Measurements from ENCODE around the gene AFDN. TPM values are rescaled to one million over a fixed set of nuclear protein-coding genes. Genes with fewer than 3 reads are reported as not detected.

The AFDN gene
- total and polyA plus RNA-seq, 2 donors = 15.3 to 16.7 TPM

GRCh38 chr6:167843023-167843422 is 16.3 kb downstream of the AFDN start:
- H3K27ac ChIP-seq (ENCODE audit: low read depth in 1 of 2, low read length in 1 of 2) = no peak overlapping the region
- H3K36me3 ChIP-seq (ENCODE audit: control insufficient read depth in 2 of 2, insufficient read depth in 2 of 2, low read length in 1 of 2) = no peaks in the 10 kb centered on the region
- DNase-seq (ENCODE audit: low read depth in 6 of 9, low spot score in 9 of 9) = no peak
- peaks cover 0 to 2% of the 10 kb centered on the region in 2 donors for H3K27me3 ChIP-seq (ENCODE audit: control insufficient read depth in 2 of 2, insufficient read depth in 1 of 2, low read length in 1 of 2)
- 94% methylated on average over 1 of the region's 1 CpG for WGBS
- H3K4me3 ChIP-seq (ENCODE audit: low read length in 2 of 2) = no peak overlapping the region
- no peaks in the 10 kb centered on the region for H3K4me1 ChIP-seq (ENCODE audit: control insufficient read depth in 2 of 2, insufficient read depth in 2 of 2, low read length in 2 of 2)
- H3K9me3 ChIP-seq (ENCODE audit: control insufficient read depth in 2 of 2, insufficient read depth in 1 of 2, low read length in 1 of 2) = no peaks in the 10 kb centered on the region

- no peak for DNase-seq (ENCODE audit: low read depth in 6 of 9, low spot score in 9 of 9)
- no peak overlapping the region for H3K27ac ChIP-seq (ENCODE audit: low read depth in 1 of 2, low read length in 1 of 2)
- H3K27me3 ChIP-seq (ENCODE audit: control insufficient read depth in 2 of 2, insufficient read depth in 1 of 2, low read length in 1 of 2) = peaks cover 0 to 2% of the 10 kb centered on the region in 2 donors
- H3K9me3 ChIP-seq (ENCODE audit: control insufficient read depth in 2 of 2, insufficient read depth in 1 of 2, low read length in 1 of 2) = no peaks in the 10 kb centered on the region
- no peak overlapping the region for H3K4me3 ChIP-seq (ENCODE audit: low read length in 2 of 2)
- H3K4me1 ChIP-seq (ENCODE audit: control insufficient read depth in 2 of 2, insufficient read depth in 2 of 2, low read length in 2 of 2) = no peaks in the 10 kb centered on the region
- WGBS = 95% methylated on average over 4 of the region's 4 CpGs
- no peaks in the 10 kb centered on the region for H3K36me3 ChIP-seq (ENCODE audit: control insufficient read depth in 2 of 2, insufficient read depth in 2 of 2, low read length in 1 of 2)
These were observed 19.1 kb downstream of the AFDN start for GRCh38 chr6:167845856-167846255.

- DNase-seq (ENCODE audit: low read depth in 6 of 9, low spot score in 9 of 9) = no peak
- Histone ChIP-seq H3K4me1 (ENCODE audit: control insufficient read depth in 2 of 2, insufficient read depth in 2 of 2, low read length in 2 of 2) (no peaks in the 10 kb centered on the region), H3K36me3 (ENCODE audit: control insufficient read depth in 2 of 2, insufficient read depth in 2 of 2, low read length in 1 of 2) (no peaks in the 10 kb centered on the region), H3K4me3 (ENCODE audit: low read length in 2 of 2) (no peak overlapping the region), H3K9me3 (ENCODE audit: control insufficient read depth in 2 of 2, insufficient read depth in 1 of 2, low read length in 1 of 2) (no peaks in the 10 kb centered on the region), H3K27me3 (ENCODE audit: control insufficient read depth in 2 of 2, insufficient read depth in 1 of 2, low read length in 1 of 2) (peaks cover 0 to 2% of the 10 kb centered on the region in 2 donors), H3K27ac (ENCODE audit: low read depth in 1 of 2, low read length in 1 of 2) (no peak overlapping the region)
- 92% methylated on average over 6 of the region's 6 CpGs for WGBS
These were observed 20.4 kb downstream of the AFDN start for GRCh38 chr6:167846997-167847606.

- no peak for DNase-seq (ENCODE audit: low read depth in 6 of 9, low spot score in 9 of 9)
- Histone ChIP-seq H3K27ac (ENCODE audit: low read depth in 1 of 2, low read length in 1 of 2) (no peak overlapping the region), H3K4me1 (ENCODE audit: control insufficient read depth in 2 of 2, insufficient read depth in 2 of 2, low read length in 2 of 2) (no peaks in the 10 kb centered on the region), H3K27me3 (ENCODE audit: control insufficient read depth in 2 of 2, insufficient read depth in 1 of 2, low read length in 1 of 2) (peaks cover 0 to 2% of the 10 kb centered on the region in 2 donors), H3K4me3 (ENCODE audit: low read length in 2 of 2) (no peak overlapping the region), H3K36me3 (ENCODE audit: control insufficient read depth in 2 of 2, insufficient read depth in 2 of 2, low read length in 1 of 2) (no peaks in the 10 kb centered on the region), H3K9me3 (ENCODE audit: control insufficient read depth in 2 of 2, insufficient read depth in 1 of 2, low read length in 1 of 2) (no peaks in the 10 kb centered on the region)
- WGBS = 94% methylated on average over 1 of the region's 1 CpG
These were observed 21.2 kb downstream of the AFDN start for GRCh38 chr6:167847936-167848335.

GRCh38 chr6:167848783-167849182 is 22.1 kb downstream of the AFDN start:
- H3K9me3 ChIP-seq (ENCODE audit: control insufficient read depth in 2 of 2, insufficient read depth in 1 of 2, low read length in 1 of 2) = no peaks in the 10 kb centered on the region
- no peaks in the 10 kb centered on the region for H3K36me3 ChIP-seq (ENCODE audit: control insufficient read depth in 2 of 2, insufficient read depth in 2 of 2, low read length in 1 of 2)
- peaks cover 0 to 2% of the 10 kb centered on the region in 2 donors for H3K27me3 ChIP-seq (ENCODE audit: control insufficient read depth in 2 of 2, insufficient read depth in 1 of 2, low read length in 1 of 2)
- 97% methylated on average over 4 of the region's 4 CpGs for WGBS
- no peak overlapping the region for H3K27ac ChIP-seq (ENCODE audit: low read depth in 1 of 2, low read length in 1 of 2)
- no peak for DNase-seq (ENCODE audit: low read depth in 6 of 9, low spot score in 9 of 9)
- no peak overlapping the region for H3K4me3 ChIP-seq (ENCODE audit: low read length in 2 of 2)
- H3K4me1 ChIP-seq (ENCODE audit: control insufficient read depth in 2 of 2, insufficient read depth in 2 of 2, low read length in 2 of 2) = no peaks in the 10 kb centered on the region

- no peak for DNase-seq (ENCODE audit: low read depth in 6 of 9, low spot score in 9 of 9)
- WGBS = 77% methylated on average over 4 of the region's 4 CpGs
- H3K27ac ChIP-seq (ENCODE audit: low read depth in 1 of 2, low read length in 1 of 2) = no peak overlapping the region
These were observed 23.2 kb downstream of the AFDN start for GRCh38 chr6:167849846-167850459.

GRCh38 chr6:167850782-167851181 is 24.1 kb downstream of the AFDN start:
- H3K27ac ChIP-seq (ENCODE audit: low read depth in 1 of 2, low read length in 1 of 2) = no peak overlapping the region

More at GRCh38 chr6:167849846-167850459, 23.2 kb downstream of the AFDN start:
- H3K36me3 ChIP-seq (ENCODE audit: control insufficient read depth in 2 of 2, insufficient read depth in 2 of 2, low read length in 1 of 2) = no peaks in the 10 kb centered on the region
- H3K4me1 ChIP-seq (ENCODE audit: control insufficient read depth in 2 of 2, insufficient read depth in 2 of 2, low read length in 2 of 2) = no peaks in the 10 kb centered on the region
- H3K9me3 ChIP-seq (ENCODE audit: control insufficient read depth in 2 of 2, insufficient read depth in 1 of 2, low read length in 1 of 2) = no peaks in the 10 kb centered on the region
- H3K4me3 ChIP-seq (ENCODE audit: low read length in 2 of 2) = no peak overlapping the region
- peaks cover 0 to 2% of the 10 kb centered on the region in 2 donors for H3K27me3 ChIP-seq (ENCODE audit: control insufficient read depth in 2 of 2, insufficient read depth in 1 of 2, low read length in 1 of 2)

GRCh38 chr6:167851370-167851952 is 24.8 kb downstream of the AFDN start:
- no peak overlapping the region for H3K27ac ChIP-seq (ENCODE audit: low read depth in 1 of 2, low read length in 1 of 2)
- no peaks in the 10 kb centered on the region for H3K4me1 ChIP-seq (ENCODE audit: control insufficient read depth in 2 of 2, insufficient read depth in 2 of 2, low read length in 2 of 2)
- H3K9me3 ChIP-seq (ENCODE audit: control insufficient read depth in 2 of 2, insufficient read depth in 1 of 2, low read length in 1 of 2) = no peaks in the 10 kb centered on the region
- WGBS = 93% methylated on average over 2 of the region's 2 CpGs
- no peak overlapping the region for H3K4me3 ChIP-seq (ENCODE audit: low read length in 2 of 2)
- H3K27me3 ChIP-seq (ENCODE audit: control insufficient read depth in 2 of 2, insufficient read depth in 1 of 2, low read length in 1 of 2) = peaks cover 0 to 2% of the 10 kb centered on the region in 2 donors
- H3K36me3 ChIP-seq (ENCODE audit: control insufficient read depth in 2 of 2, insufficient read depth in 2 of 2, low read length in 1 of 2) = no peaks in the 10 kb centered on the region
- DNase-seq (ENCODE audit: low read depth in 6 of 9, low spot score in 9 of 9) = no peak

More at GRCh38 chr6:167850782-167851181, 24.1 kb downstream of the AFDN start:
- H3K27me3 ChIP-seq (ENCODE audit: control insufficient read depth in 2 of 2, insufficient read depth in 1 of 2, low read length in 1 of 2) = peaks cover 0 to 2% of the 10 kb centered on the region in 2 donors
- no peak overlapping the region for H3K4me3 ChIP-seq (ENCODE audit: low read length in 2 of 2)
- DNase-seq (ENCODE audit: low read depth in 6 of 9, low spot score in 9 of 9) = no peak
- WGBS = 96% methylated on average over 6 of the region's 6 CpGs
- no peaks in the 10 kb centered on the region for H3K36me3 ChIP-seq (ENCODE audit: control insufficient read depth in 2 of 2, insufficient read depth in 2 of 2, low read length in 1 of 2)
- no peaks in the 10 kb centered on the region for H3K4me1 ChIP-seq (ENCODE audit: control insufficient read depth in 2 of 2, insufficient read depth in 2 of 2, low read length in 2 of 2)
- H3K9me3 ChIP-seq (ENCODE audit: control insufficient read depth in 2 of 2, insufficient read depth in 1 of 2, low read length in 1 of 2) = no peaks in the 10 kb centered on the region

GRCh38 chr6:167855825-167856425 is 29.2 kb downstream of the AFDN start:
- H3K27me3 ChIP-seq (ENCODE audit: control insufficient read depth in 2 of 2, insufficient read depth in 1 of 2, low read length in 1 of 2) = no peaks in the 10 kb centered on the region
- no peaks in the 10 kb centered on the region for H3K9me3 ChIP-seq (ENCODE audit: control insufficient read depth in 2 of 2, insufficient read depth in 1 of 2, low read length in 1 of 2)
- no peak overlapping the region for H3K4me3 ChIP-seq (ENCODE audit: low read length in 2 of 2)
- no peaks in the 10 kb centered on the region for H3K4me1 ChIP-seq (ENCODE audit: control insufficient read depth in 2 of 2, insufficient read depth in 2 of 2, low read length in 2 of 2)
- DNase-seq (ENCODE audit: low read depth in 6 of 9, low spot score in 9 of 9) = no peak
- 97% methylated on average over 6 of the region's 6 CpGs for WGBS
- no peak overlapping the region for H3K27ac ChIP-seq (ENCODE audit: low read depth in 1 of 2, low read length in 1 of 2)
- no peaks in the 10 kb centered on the region for H3K36me3 ChIP-seq (ENCODE audit: control insufficient read depth in 2 of 2, insufficient read depth in 2 of 2, low read length in 1 of 2)

Data from thymus (tissue), 11 donors.